Measurements from ENCODE around the gene COL17A1. TPM values are rescaled to one million over a fixed set of nuclear protein-coding genes. Genes with fewer than 3 reads are reported as not detected.

COL17A1 gene
- total RNA-seq, 1 experiment from 2014 or later: 0.26 TPM

GRCh38 chr10:104005172-104005863, 80.4 kb downstream of the COL17A1 start:
- TF ChIP-seq SIN3A (IDR thresholded peaks at IDR 0.05; ENCODE audit: borderline replicate concordance, insufficient read depth, low read depth, low read length) (no peak), CTCF (IDR thresholded peaks at IDR 0.05) (no peak), POLR2AphosphoS5 (IDR thresholded peaks at IDR 0.05; ENCODE audit: low read depth, low read length) (no peak), TCF7L2 (IDR thresholded peaks at IDR 0.05; ENCODE audit: low read depth, low read length) (no peak)
- Histone ChIP-seq H3K4me3 (ENCODE audit: low read depth in 2 of 2, low read length in 2 of 2) (no peak overlapping the region), H3K36me3 (ENCODE audit: control insufficient read depth, insufficient read depth, low read length) (peaks cover 40% of the 10 kb centered on the region), H3K4me1 (ENCODE audit: control insufficient read depth, insufficient read depth, low read length) (no peaks in the 10 kb centered on the region), H3K9me3 (ENCODE audit: control insufficient read depth, insufficient read depth, low read depth, low read length) (no peaks in the 10 kb centered on the region), H3K27ac (ENCODE audit: low read length) (no peak overlapping the region), H3K27me3 (ENCODE audit: control insufficient read depth, insufficient read depth, low read length) (no peaks in the 10 kb centered on the region)
- ChIA-PET CTCF (no interaction called here), POLR2A (interaction anchor here (0.7 kb wide), 1 partner anchor 292 kb away, joined by 3 read pairs; no protein-coding TSS in a partner anchor)
- no TSS peak for BruUV-seq (replicated peaks)
- in situ Hi-C loops (cut with HindIII; ENCODE audit: low pct_unique_long_range_greater_than_20kb, low sequenced_read_pairs): no loop called here
- intact Hi-C loops (cut with micrococcal nuclease; ENCODE audit: unreplicated experiment): no loop called here
- DNase-seq (ENCODE audit: low read depth, low spot score) (no peak), ATAC-seq (no peak)

GRCh38 chr10:104002911-104003310, 82.8 kb downstream of the COL17A1 start:
- peaks cover 55% of the 10 kb centered on the region for H3K36me3 ChIP-seq (ENCODE audit: control insufficient read depth, insufficient read depth, low read length)

More at GRCh38 chr10:104002911-104003310, 82.8 kb downstream of the COL17A1 start:
- DNase-seq (ENCODE audit: low read depth, low spot score) (no peak), ATAC-seq (no peak)
- Histone ChIP-seq H3K4me3 (ENCODE audit: low read depth in 2 of 2, low read length in 2 of 2) (no peak overlapping the region), H3K27ac (ENCODE audit: low read length) (no peak overlapping the region), H3K27me3 (ENCODE audit: control insufficient read depth, insufficient read depth, low read length) (no peaks in the 10 kb centered on the region), H3K9me3 (ENCODE audit: control insufficient read depth, insufficient read depth, low read depth, low read length) (no peaks in the 10 kb centered on the region), H3K4me1 (ENCODE audit: control insufficient read depth, insufficient read depth, low read length) (no peaks in the 10 kb centered on the region)
- TF ChIP-seq SIN3A (IDR thresholded peaks at IDR 0.05; ENCODE audit: borderline replicate concordance, insufficient read depth, low read depth, low read length): no peak
- TF ChIP-seq TCF7L2 (IDR thresholded peaks at IDR 0.05; ENCODE audit: low read depth, low read length): no peak
- no peak for TF ChIP-seq REST (IDR thresholded peaks at IDR 0.05; ENCODE audit: insufficient read depth in 1 of 2, low read depth in 2 of 2, low read length in 1 of 2)
- no peak for TF ChIP-seq POLR2AphosphoS5 (IDR thresholded peaks at IDR 0.05; ENCODE audit: low read depth, low read length)
- TF ChIP-seq CTCF (IDR thresholded peaks at IDR 0.05): no peak
- ChIA-PET POLR2A (no interaction called here), CTCF (no interaction called here)
- in situ Hi-C loops (cut with HindIII; ENCODE audit: low pct_unique_long_range_greater_than_20kb, low sequenced_read_pairs) (no loop called here), intact Hi-C loops (cut with micrococcal nuclease; ENCODE audit: unreplicated experiment) (no loop called here)
- BruUV-seq (replicated peaks): no TSS peak

Data from Panc1 (cell line).